Osteoblast (primary cell): ENCODE measurements around the gene PHIP. TPM values are rescaled to one million over a fixed set of nuclear protein-coding genes. Genes with fewer than 3 reads are reported as not detected.

ENCODE experiments used
- DNase-seq: peaks from one replicate; pipeline ENCODE4 v3.0.0; 2011; ENCODE audit warnings: low spot score, mixed read lengths; ENCODE audit not compliant: insufficient read length; ENCODE audit errors: missing footprints
- H2AFZ ChIP-seq: 2 replicates; pipeline ENCODE4 v1.6.0; 2011; ENCODE audit warnings: mild to moderate bottlenecking, low read length
- H3K27ac ChIP-seq: 2 replicates; pipeline ENCODE4 v1.5.1; 2011; ENCODE audit warnings: mild to moderate bottlenecking, low read depth, low read length, moderate library complexity
- H3K27me3 ChIP-seq: 2 replicates; pipeline ENCODE4 v1.6.0; 2012; ENCODE audit warnings: mild to moderate bottlenecking, control low read depth, inconsistent platforms, low read length, moderate library complexity; ENCODE audit not compliant: insufficient read depth
- H3K36me3 ChIP-seq: 2 replicates; pipeline ENCODE4 v1.5.1; 2011; ENCODE audit warnings: mild to moderate bottlenecking, low read length, control low read depth, moderate library complexity; ENCODE audit not compliant: insufficient read depth
- H3K4me1 ChIP-seq: 2 replicates; pipeline ENCODE4 v1.5.1; 2011; ENCODE audit warnings: mild to moderate bottlenecking, low read length, control low read depth, moderate library complexity; ENCODE audit not compliant: insufficient read depth
- H3K4me2 ChIP-seq: 2 replicates; pipeline ENCODE4 v1.6.0; 2011; ENCODE audit warnings: mild to moderate bottlenecking, low read length; ENCODE audit not compliant: insufficient read depth
- H3K4me3 ChIP-seq: fragments of 200-600 bp; sonication (generic); 3 replicates; pipeline ENCODE4 v1.5.1; 2012; ENCODE audit warnings: mild to moderate bottlenecking, low read length, inconsistent platforms; ENCODE audit not compliant: insufficient read depth
- H3K79me2 ChIP-seq: 2 replicates; pipeline ENCODE4 v1.6.0; 2012; ENCODE audit warnings: mild to moderate bottlenecking, low read length, control low read depth, inconsistent platforms; ENCODE audit not compliant: insufficient read depth
- H3K9me3 ChIP-seq: 2 replicates; pipeline ENCODE4 v1.5.1; 2011; ENCODE audit warnings: low read depth, low read length, control low read depth
- H4K20me1 ChIP-seq: 2 replicates; pipeline ENCODE4 v1.6.0; 2012; ENCODE audit warnings: mild to moderate bottlenecking, low read length, control low read depth; ENCODE audit not compliant: insufficient read depth
- total RNA-seq: library from RNA; depleted of rRNA; stranded (reverse); fragments of >200 nt; gene quantifications from 2 replicates; pipeline ENCODE4 v1.2.3, GENCODE V29; 2012
- TF ChIP-seq, protein P1 (sequence below): IDR thresholded peaks from 2 replicates; pipeline ENCODE4 v1.5.1; 2011; ENCODE audit warnings: mild to moderate bottlenecking, low read depth, low read length, moderate library complexity; ENCODE audit errors: extremely low read depth

Gene PHIP
- total RNA-seq, 1 donor, result 23.9 TPM

DNA sequence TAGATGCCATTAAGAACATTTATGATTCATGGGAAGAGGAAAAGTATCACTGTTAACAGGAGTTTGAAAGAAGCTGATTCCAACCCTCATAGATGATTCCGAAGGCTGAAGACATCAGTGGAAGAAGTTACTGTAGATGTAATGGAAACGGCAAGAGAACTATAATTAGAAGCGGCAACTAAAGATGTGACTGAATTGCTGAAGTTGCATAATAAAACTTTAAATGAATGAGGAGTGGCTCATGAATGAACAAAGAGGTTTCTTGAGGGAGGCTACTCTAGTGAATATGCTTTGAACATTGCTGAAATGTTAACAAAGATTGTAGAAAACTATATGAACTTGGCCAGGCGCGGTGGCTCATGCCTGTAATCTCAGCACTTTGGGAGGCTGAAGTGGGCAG lies 84.1 kb downstream of the PHIP start:
- Histone ChIP-seq H3K9me3 (no peaks in the 10 kb centered on the region), H3K36me3 (peaks cover 21% of the 10 kb centered on the region), H3K27ac (no peak overlapping the region), H3K4me3 (no peak overlapping the region), H3K4me2 (no peak overlapping the region), H3K4me1 (no peaks in the 10 kb centered on the region), H3K27me3 (no peaks in the 10 kb centered on the region), H3K79me2 (no peaks in the 10 kb centered on the region), H2AFZ (no peak overlapping the region), H4K20me1 (no peaks in the 10 kb centered on the region)
- TF ChIP-seq, protein P1, sequence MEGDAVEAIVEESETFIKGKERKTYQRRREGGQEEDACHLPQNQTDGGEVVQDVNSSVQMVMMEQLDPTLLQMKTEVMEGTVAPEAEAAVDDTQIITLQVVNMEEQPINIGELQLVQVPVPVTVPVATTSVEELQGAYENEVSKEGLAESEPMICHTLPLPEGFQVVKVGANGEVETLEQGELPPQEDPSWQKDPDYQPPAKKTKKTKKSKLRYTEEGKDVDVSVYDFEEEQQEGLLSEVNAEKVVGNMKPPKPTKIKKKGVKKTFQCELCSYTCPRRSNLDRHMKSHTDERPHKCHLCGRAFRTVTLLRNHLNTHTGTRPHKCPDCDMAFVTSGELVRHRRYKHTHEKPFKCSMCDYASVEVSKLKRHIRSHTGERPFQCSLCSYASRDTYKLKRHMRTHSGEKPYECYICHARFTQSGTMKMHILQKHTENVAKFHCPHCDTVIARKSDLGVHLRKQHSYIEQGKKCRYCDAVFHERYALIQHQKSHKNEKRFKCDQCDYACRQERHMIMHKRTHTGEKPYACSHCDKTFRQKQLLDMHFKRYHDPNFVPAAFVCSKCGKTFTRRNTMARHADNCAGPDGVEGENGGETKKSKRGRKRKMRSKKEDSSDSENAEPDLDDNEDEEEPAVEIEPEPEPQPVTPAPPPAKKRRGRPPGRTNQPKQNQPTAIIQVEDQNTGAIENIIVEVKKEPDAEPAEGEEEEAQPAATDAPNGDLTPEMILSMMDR, result no peak
- DNase-seq, result no peak

DNA sequence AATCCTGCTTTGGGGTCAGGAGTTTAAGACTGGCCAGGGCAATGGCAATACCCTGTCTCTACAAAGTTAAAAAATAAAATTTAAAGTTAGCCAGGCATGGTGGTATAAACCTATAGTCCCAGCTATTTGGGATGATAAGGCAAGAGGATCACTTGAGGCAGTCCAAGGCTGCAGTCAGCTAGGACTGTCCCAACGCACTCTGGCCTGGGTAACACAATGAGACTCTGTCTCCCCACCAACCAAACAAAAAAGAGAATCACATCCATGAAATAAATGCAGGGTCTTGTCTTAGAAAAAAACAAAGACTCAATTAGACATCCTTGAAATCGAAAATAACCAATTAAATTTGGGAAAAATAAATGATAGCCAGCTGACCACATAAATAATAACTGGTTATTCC lies 88.9 kb downstream of the PHIP start:
- no peak overlapping the region for H3K4me2 ChIP-seq
- no peak for DNase-seq
- no peak overlapping the region for H3K4me3 ChIP-seq
- H3K79me2 ChIP-seq, result no peaks in the 10 kb centered on the region
- no peak overlapping the region for H3K27ac ChIP-seq
- H4K20me1 ChIP-seq, result no peaks in the 10 kb centered on the region
- peaks cover 31% of the 10 kb centered on the region for H3K36me3 ChIP-seq
- no peaks in the 10 kb centered on the region for H3K9me3 ChIP-seq
- TF ChIP-seq, protein P1, result no peak
- H3K4me1 ChIP-seq, result no peaks in the 10 kb centered on the region
- H3K27me3 ChIP-seq, result no peaks in the 10 kb centered on the region
- no peak overlapping the region for H2AFZ ChIP-seq

DNA sequence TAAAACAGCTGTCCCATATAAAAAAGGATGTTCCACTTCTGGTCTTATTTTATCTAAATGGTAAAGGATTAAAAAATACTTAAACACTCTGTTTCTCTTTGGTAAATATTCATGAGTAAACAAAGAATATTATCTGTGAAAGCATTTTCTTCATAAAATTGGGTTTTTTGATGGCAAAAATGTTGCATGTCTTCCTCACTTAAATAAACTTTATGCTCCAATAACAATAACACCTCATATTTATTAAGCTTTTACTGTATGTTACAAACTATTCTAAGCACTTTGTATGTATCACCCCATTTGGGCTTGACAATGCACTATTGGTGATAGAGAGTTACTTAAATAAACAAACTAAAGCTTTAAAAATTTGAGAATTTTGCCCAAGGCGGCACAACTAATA lies 91.9 kb downstream of the PHIP start:
- H3K36me3 ChIP-seq, result peaks cover 22% of the 10 kb centered on the region
- TF ChIP-seq, protein P1, result no peak

DNA sequence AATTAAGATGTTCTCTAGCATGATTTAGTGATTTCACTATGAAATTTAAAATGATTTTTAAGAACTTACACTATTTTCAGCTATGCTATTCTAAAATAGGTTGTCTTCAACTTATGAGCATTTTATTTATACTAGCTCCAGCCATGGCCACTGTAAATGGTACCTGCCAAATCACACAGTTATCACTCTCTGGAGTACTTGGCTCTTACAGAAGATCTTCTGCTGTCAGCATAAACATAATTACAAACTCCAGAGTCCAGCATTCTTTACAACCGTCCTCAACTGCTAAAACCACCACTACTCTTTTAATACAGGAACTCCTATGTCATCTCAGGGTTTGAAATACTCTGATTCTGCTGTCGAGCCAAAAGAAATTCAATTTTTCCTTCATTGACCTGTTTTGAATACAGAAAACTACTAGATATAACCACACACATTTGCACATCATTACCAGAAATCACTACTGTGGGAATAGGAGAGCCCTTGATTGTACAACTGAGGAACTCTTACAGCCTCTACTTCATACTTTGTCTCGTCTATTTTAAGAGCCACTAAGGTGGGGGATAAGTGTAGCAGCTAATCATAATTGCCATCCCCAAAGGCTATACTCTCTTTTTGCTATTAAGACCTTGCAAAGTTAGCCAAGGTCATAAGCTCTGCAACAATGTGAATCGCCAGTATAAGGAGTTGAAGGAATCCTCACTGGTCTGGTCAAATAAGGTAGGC lies 93.7 kb downstream of the PHIP start:
- no peaks in the 10 kb centered on the region for H4K20me1 ChIP-seq
- TF ChIP-seq, protein P1, result no peak
- no peak overlapping the region for H3K4me3 ChIP-seq
- no peak for DNase-seq
- H3K4me1 ChIP-seq, result no peaks in the 10 kb centered on the region
- peaks cover 22% of the 10 kb centered on the region for H3K36me3 ChIP-seq
- H3K79me2 ChIP-seq, result no peaks in the 10 kb centered on the region
- H3K27ac ChIP-seq, result no peak overlapping the region
- no peaks in the 10 kb centered on the region for H3K27me3 ChIP-seq
- no peak overlapping the region for H3K4me2 ChIP-seq
- H2AFZ ChIP-seq, result no peak overlapping the region
- no peaks in the 10 kb centered on the region for H3K9me3 ChIP-seq

More for the DNA sequence above, 91.9 kb downstream of the PHIP start:
- Histone ChIP-seq H3K4me2 (no peak overlapping the region), H4K20me1 (no peaks in the 10 kb centered on the region), H3K27ac (no peak overlapping the region), H3K4me3 (no peak overlapping the region), H2AFZ (no peak overlapping the region), H3K9me3 (no peaks in the 10 kb centered on the region), H3K79me2 (no peaks in the 10 kb centered on the region), H3K27me3 (no peaks in the 10 kb centered on the region), H3K4me1 (no peaks in the 10 kb centered on the region)
- no peak for DNase-seq
